ENCODE results near the gene SYTL4.

The SYTL4 gene

DNA sequence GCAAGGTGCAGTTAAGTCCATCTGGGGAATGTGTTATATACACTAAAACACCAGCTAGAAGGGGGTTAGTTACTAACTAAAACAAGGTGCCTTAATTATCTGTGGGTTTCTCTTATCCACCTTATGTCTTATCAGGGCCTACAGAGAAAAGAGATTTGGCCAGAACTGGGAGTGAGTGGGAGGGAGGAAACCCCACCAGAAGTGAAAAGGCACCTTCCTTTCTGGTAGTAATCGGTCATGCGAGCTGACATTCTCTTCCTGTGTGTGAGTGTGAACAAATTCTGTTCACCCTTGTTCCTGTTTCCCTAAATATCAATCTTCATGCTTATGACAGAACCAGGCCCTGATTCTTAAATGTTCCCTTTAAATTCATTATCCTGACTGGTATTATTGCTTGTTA is 44.4 kb downstream of the SYTL4 start:
- no peak for FAIRE-seq

DNA sequence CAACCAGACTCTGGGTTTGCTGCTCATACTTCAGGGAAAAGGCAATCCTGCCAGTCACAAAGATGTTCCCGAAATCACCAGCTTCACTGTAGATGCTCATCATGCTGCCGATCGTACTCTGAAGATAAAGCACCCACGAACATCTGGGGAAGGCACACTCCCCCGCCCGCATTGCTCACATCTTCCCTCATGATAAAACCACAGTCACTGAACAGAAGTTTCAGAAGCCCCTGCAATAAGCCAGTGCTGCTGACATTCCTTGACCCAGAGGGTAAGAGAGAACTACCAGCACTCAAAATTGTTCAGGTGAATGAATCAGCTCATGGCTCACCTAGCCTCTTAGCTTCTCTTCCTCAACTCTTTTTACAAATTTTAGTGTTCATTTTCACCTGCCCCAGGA is 44.8 kb downstream of the SYTL4 start:
- FAIRE-seq: no peak

DNA sequence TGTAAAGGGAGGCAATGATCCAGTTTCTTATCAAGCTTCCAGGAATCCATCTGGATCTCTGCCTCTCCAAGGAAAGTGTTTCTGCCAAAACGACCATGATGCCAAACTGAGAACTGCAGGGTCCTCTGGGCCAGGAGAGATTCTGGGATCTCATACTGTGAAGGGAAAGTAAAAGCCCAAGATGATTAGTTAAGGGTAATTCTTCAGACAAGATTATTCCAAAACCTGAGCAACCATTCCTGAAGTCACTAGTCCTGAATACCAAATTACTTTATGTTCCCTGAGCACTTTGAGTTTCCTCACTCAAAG is 46.0 kb downstream of the SYTL4 start:
- FAIRE-seq: no peak

DNA sequence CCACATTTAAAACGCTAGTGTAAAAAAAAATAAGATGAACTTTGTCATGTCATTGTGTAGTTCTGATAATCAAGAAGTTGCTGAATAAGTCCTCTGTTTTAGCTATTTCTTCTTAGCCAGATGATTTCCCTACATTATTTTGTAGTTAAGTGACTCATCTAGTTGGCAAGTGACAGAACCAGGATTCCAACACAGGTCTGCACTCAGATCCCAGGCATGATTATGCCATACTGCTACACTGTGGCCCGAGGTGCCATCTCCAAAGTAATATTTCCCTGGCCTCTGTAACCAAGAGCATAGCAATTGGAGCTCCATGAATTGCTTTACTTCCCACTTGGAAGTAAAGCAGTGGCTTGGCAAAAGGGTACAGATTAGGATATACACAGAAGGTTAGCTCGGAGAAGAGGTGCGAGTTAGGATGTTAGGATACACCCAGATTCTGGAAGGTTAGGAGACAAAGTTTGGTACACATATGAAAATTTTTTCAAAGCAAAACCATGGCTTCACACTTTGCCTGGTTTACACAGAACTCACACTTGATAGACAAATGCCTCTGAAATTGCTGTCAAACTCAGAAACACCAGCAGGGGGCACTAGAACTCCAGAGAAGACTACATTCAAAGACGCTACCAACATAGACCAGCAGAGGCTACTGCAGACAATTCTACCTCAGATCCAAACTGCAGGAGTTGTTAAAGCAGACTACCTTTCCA is 46.5 kb downstream of the SYTL4 start:
- FAIRE-seq: peak; percentile 94

GRCh38 chrX:100682939-100683338 is 49.0 kb downstream of the SYTL4 start:
- FAIRE-seq: no peak

- FAIRE-seq: no peak
Measured at GRCh38 chrX:100681599-100681998, 50.3 kb downstream of the SYTL4 start.

DNA sequence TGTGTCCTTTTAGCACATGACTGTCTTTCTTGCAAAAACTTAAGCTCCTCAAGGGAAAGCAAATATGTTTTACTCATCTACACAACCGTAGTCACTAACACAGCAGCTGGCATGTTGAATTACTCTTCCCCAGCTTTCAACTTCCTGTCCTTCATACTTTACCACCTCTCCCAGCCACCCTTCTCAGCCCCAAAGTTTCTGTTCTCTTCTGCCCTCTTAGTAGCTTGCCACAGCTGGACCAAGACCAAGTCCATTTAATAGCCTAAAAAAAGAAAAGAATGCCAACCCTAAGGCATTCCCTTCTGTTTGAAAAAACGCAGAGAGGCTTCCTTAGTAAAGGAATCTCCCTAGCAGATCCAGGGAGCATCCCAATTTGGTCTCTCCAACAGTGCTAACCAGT is 51.2 kb downstream of the SYTL4 start:
- FAIRE-seq: no peak

- no peak for FAIRE-seq
Measured at GRCh38 chrX:100677611-100678181, 54.2 kb downstream of the SYTL4 start.

GRCh38 chrX:100674705-100675104 is 57.2 kb downstream of the SYTL4 start:
- no peak for FAIRE-seq

- FAIRE-seq: no peak
Measured at GRCh38 chrX:100673397-100673953, 58.4 kb downstream of the SYTL4 start.

- FAIRE-seq: no peak
Measured at GRCh38 chrX:100672966-100673365, 59.0 kb downstream of the SYTL4 start.

GRCh38 chrX:100663642-100664041 is 68.3 kb downstream of the SYTL4 start:
- no peak for FAIRE-seq

- no peak for FAIRE-seq
Measured at GRCh38 chrX:100662796-100663195, 69.1 kb downstream of the SYTL4 start.

DNA sequence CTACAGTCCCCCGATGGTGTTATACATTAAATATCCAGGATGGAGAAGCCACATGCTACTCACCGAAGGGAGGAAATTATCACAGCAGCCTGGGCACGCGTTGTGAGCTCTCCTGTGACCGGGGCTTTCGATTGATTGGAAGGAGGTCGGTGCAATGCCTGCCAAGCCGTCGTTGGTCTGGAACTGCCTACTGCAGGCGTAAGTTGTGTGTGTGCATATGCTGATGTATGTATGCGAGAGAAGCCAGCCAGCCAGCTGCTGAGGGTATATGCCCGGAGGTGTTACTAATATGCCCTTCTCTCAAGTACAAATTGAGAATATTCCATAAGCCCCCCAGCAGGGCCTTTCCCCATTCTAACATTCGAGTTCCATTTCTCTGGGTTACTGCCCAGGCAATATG is 69.8 kb downstream of the SYTL4 start:
- no peak for FAIRE-seq

- FAIRE-seq: no peak
Measured at GRCh38 chrX:100659431-100660137, 72.3 kb downstream of the SYTL4 start.

DNA sequence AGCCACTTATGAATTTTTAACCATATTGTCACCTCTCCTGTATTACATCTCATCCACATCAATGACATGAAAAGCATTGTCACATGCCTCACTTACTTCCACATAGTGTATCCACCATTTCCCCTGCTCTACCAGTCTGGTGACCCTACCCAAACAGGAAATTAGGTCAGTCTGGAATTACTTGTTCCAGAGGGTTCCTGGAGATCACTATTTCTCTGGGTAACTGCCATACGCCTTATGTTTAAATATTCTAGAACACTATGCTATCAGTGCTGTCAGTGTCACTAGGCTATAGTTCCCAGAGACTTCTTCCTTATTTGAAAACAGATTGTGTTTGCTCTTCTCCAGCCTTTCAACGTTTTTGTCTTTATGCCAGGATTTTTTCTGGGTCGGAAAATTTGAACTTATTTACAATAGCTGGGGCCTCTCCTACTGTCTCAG is 73.0 kb downstream of the SYTL4 start:
- FAIRE-seq: no peak

GRCh38 chrX:100654261-100654660 is 77.7 kb downstream of the SYTL4 start:
- no peak for FAIRE-seq

GRCh38 chrX:100652266-100652665 is 79.7 kb downstream of the SYTL4 start:
- FAIRE-seq: no peak

GRCh38 chrX:100650841-100651240 is 81.1 kb downstream of the SYTL4 start:
- no peak for FAIRE-seq

- FAIRE-seq: no peak
Measured at GRCh38 chrX:100649550-100650356, 82.2 kb downstream of the SYTL4 start.

- no peak for FAIRE-seq
Measured at GRCh38 chrX:100648458-100649417, 83.2 kb downstream of the SYTL4 start.

GRCh38 chrX:100647739-100648138 is 84.2 kb downstream of the SYTL4 start:
- no peak for FAIRE-seq
